HL-60 (cell line): ENCODE measurements around the gene ABCC4.

ENCODE experiments used
- DNase-seq, 2 experiments: peaks; one replicate each; pipeline ENCODE4 v3.0.0-alpha.2; 2010 to 2020; ENCODE audit warnings: low read depth in 1 of 2, low spot score in 1 of 2
- H3K27ac ChIP-seq: fragments of 250-450 bp; sonication (Bioruptor Pico); replicated peaks from 2 replicates; pipeline ENCODE4 v1.5.1; 2020; ENCODE audit warnings: mild to moderate bottlenecking, moderate library complexity
- H3K27me3 ChIP-seq: fragments of 250-450 bp; sonication (Bioruptor Pico); 2 replicates; pipeline ENCODE4 v1.5.1; 2021; ENCODE audit warnings: mild to moderate bottlenecking, moderate library complexity; ENCODE audit not compliant: insufficient read depth, poor library complexity, severe bottlenecking
- H3K4me3 ChIP-seq: replicated peaks from 2 replicates; pipeline ENCODE4 v1.5.1; 2011; ENCODE audit warnings: mild to moderate bottlenecking, control low read depth, low read length; ENCODE audit not compliant: insufficient read depth
- CTCF ChIP-seq: IDR thresholded peaks from one replicate; pipeline ENCODE4 v1.5.1; 2011; ENCODE audit warnings: low read length, control low read depth, inconsistent platforms; ENCODE audit not compliant: insufficient read depth
- GABPA ChIP-seq: IDR thresholded peaks from 2 replicates; pipeline ENCODE4 v1.6.1; 2012; ENCODE audit warnings: low read depth
- POLR2AphosphoS5 ChIP-seq: IDR thresholded peaks from 2 replicates; pipeline ENCODE4 v1.6.1; 2012; ENCODE audit warnings: low read depth
- REST ChIP-seq: IDR thresholded peaks from 2 replicates; pipeline ENCODE4 v1.6.1; 2012; ENCODE audit warnings: low read depth; ENCODE audit not compliant: insufficient replicate concordance
- SPI1 ChIP-seq: IDR thresholded peaks from 2 replicates; pipeline ENCODE4 v1.6.1; 2012; ENCODE audit warnings: low read depth, mild to moderate bottlenecking, borderline replicate concordance

Gene ABCC4

GRCh38 chr13:94984958-94985357 is 316.3 kb downstream of the ABCC4 start:
- DNase-seq, result no peak
- Histone ChIP-seq H3K4me3 (no peak overlapping the region), H3K27me3 (peaks cover 6% of the 10 kb centered on the region), H3K27ac (no peak overlapping the region)
- TF ChIP-seq GABPA (no peak), SPI1 (no peak), POLR2AphosphoS5 (no peak), REST (no peak), CTCF (no peak)

GRCh38 chr13:94978516-94978915 is 322.7 kb downstream of the ABCC4 start:
- TF ChIP-seq POLR2AphosphoS5, result no peak
- no peak overlapping the region for H3K4me3 ChIP-seq
- DNase-seq, result no peak
- peaks cover 12% of the 10 kb centered on the region for H3K27me3 ChIP-seq
- H3K27ac ChIP-seq, result no peak overlapping the region

GRCh38 chr13:94974015-94974951 is 327.0 kb downstream of the ABCC4 start:
- H3K4me3 ChIP-seq, result no peak overlapping the region
- peaks cover 29% of the 10 kb centered on the region for H3K27me3 ChIP-seq
- no peak overlapping the region for H3K27ac ChIP-seq
- DNase-seq, result no peak
- TF ChIP-seq SPI1, result no peak
- TF ChIP-seq GABPA, result no peak

GRCh38 chr13:94972262-94972661 is 329.0 kb downstream of the ABCC4 start:
- Histone ChIP-seq H3K27me3 (peaks cover 45% of the 10 kb centered on the region), H3K27ac (no peak overlapping the region), H3K4me3 (no peak overlapping the region)
- no peak for DNase-seq
- no peak for TF ChIP-seq POLR2AphosphoS5
